Fibroblast of skin of right biceps (primary cell): Measurements from ENCODE around the gene RBM20.
"Not testable (repeated sequence)": the region's sequence is repeated elsewhere in the genome, so short reads cannot be mapped to it uniquely, and the experiment has no call there.

Experiments used
- DNase-seq: peaks from one replicate; pipeline ENCODE4 v3.0.0-alpha.2; 2013

RBM20 gene

GRCh38 chr10:110625951-110626855, 17.9 kb upstream of the RBM20 start:
- DNase-seq, result no peak

GRCh38 chr10:110628161-110628560, 16.0 kb upstream of the RBM20 start:
- DNase-seq, result no peak

- DNase-seq, result peak; percentile 72
Measured at GRCh38 chr10:110629680-110630191, 14.4 kb upstream of the RBM20 start.

- DNase-seq, result no peak
Measured at GRCh38 chr10:110631934-110632333, 12.2 kb upstream of the RBM20 start.

GRCh38 chr10:110632591-110633215, 11.4 kb upstream of the RBM20 start:
- peak; percentile 26 for DNase-seq

- no peak for DNase-seq
Measured at GRCh38 chr10:110634527-110635209, 9.5 kb upstream of the RBM20 start.

GRCh38 chr10:110636572-110636931, 7.6 kb upstream of the RBM20 start:
- DNase-seq, result no peak

GRCh38 chr10:110636932-110637557, 7.1 kb upstream of the RBM20 start:
- DNase-seq, result no peak

- DNase-seq, result no peak
Measured at GRCh38 chr10:110637558-110638053, 6.5 kb upstream of the RBM20 start.

GRCh38 chr10:110638319-110638718, 5.8 kb upstream of the RBM20 start:
- no peak for DNase-seq

- not testable (repeated sequence) for DNase-seq
Measured at GRCh38 chr10:110639046-110639445, 5.1 kb upstream of the RBM20 start.

GRCh38 chr10:110639858-110640257, 4.3 kb upstream of the RBM20 start:
- not testable (repeated sequence) for DNase-seq

GRCh38 chr10:110641256-110641655, 2.9 kb upstream of the RBM20 start:
- peak; percentile 64 for DNase-seq

- DNase-seq, result no peak
Measured at GRCh38 chr10:110642204-110643034, 1.7 kb upstream of the RBM20 start.

GRCh38 chr10:110643035-110643652, 992 bp upstream of the RBM20 start:
- no peak for DNase-seq

- DNase-seq, result no peak
Measured at GRCh38 chr10:110644598-110645462, 694 bp downstream of the RBM20 start.

- no peak for DNase-seq
Measured at GRCh38 chr10:110646417-110647135, 2.4 kb downstream of the RBM20 start.

GRCh38 chr10:110647136-110647430, 2.9 kb downstream of the RBM20 start:
- DNase-seq, result no peak

GRCh38 chr10:110648692-110649346, 4.7 kb downstream of the RBM20 start:
- DNase-seq, result no peak
